ENCODE data around the gene SCD5.

Gene SCD5

GRCh38 chr4:82613121-82613520 is 185.5 kb downstream of the SCD5 start:
- WGBS, 2 experiments (ENCODE audit: insufficient coverage in 2 of 2): 86 to 91% methylated on average over 2 to 3 of the region's 3 CpGs
- no peaks in the 10 kb centered on the region for H3K4me1 ChIP-seq (ENCODE audit: control insufficient read depth, insufficient read depth, low read length, poor library complexity, severe bottlenecking)
- H3K27ac ChIP-seq (ENCODE audit: low read depth, low read length, severe bottlenecking): no peak overlapping the region
- no peak overlapping the region for H3K4me3 ChIP-seq (ENCODE audit: extremely low read depth, insufficient read depth, low read length, poor library complexity, severe bottlenecking)
- H3K36me3 ChIP-seq (ENCODE audit: control insufficient read depth, insufficient read depth, low read length): no peaks in the 10 kb centered on the region
- H3K9me3 ChIP-seq (ENCODE audit: control insufficient read depth, low read length): no peaks in the 10 kb centered on the region

GRCh38 chr4:82611982-82612381 is 186.6 kb downstream of the SCD5 start:
- Histone ChIP-seq H3K9me3 (ENCODE audit: control insufficient read depth, low read length) (no peaks in the 10 kb centered on the region), H3K4me1 (ENCODE audit: control insufficient read depth, insufficient read depth, low read length, poor library complexity, severe bottlenecking) (no peaks in the 10 kb centered on the region), H3K4me3 (ENCODE audit: extremely low read depth, insufficient read depth, low read length, poor library complexity, severe bottlenecking) (no peak overlapping the region), H3K27ac (ENCODE audit: low read depth, low read length, severe bottlenecking) (no peak overlapping the region), H3K36me3 (ENCODE audit: control insufficient read depth, insufficient read depth, low read length) (no peaks in the 10 kb centered on the region)
- 80% methylated on average over 5 of the region's 5 CpGs; no CpG with 5 or more reads in 1 of the 2 experiments for WGBS, 2 experiments (ENCODE audit: insufficient coverage in 2 of 2)

- WGBS, 2 experiments (ENCODE audit: insufficient coverage in 2 of 2): no CpG with 5 or more reads among the region's 4 CpGs
- Histone ChIP-seq H3K36me3 (ENCODE audit: control insufficient read depth, insufficient read depth, low read length) (no peaks in the 10 kb centered on the region), H3K9me3 (ENCODE audit: control insufficient read depth, low read length) (no peaks in the 10 kb centered on the region), H3K27ac (ENCODE audit: low read depth, low read length, severe bottlenecking) (no peak overlapping the region), H3K4me1 (ENCODE audit: control insufficient read depth, insufficient read depth, low read length, poor library complexity, severe bottlenecking) (no peaks in the 10 kb centered on the region), H3K4me3 (ENCODE audit: extremely low read depth, insufficient read depth, low read length, poor library complexity, severe bottlenecking) (no peak overlapping the region)
Observed at GRCh38 chr4:82611527-82611926, 187.1 kb downstream of the SCD5 start.

- Histone ChIP-seq H3K9me3 (ENCODE audit: control insufficient read depth, low read length) (no peaks in the 10 kb centered on the region), H3K4me3 (ENCODE audit: extremely low read depth, insufficient read depth, low read length, poor library complexity, severe bottlenecking) (no peak overlapping the region), H3K36me3 (ENCODE audit: control insufficient read depth, insufficient read depth, low read length) (no peaks in the 10 kb centered on the region), H3K4me1 (ENCODE audit: control insufficient read depth, insufficient read depth, low read length, poor library complexity, severe bottlenecking) (no peaks in the 10 kb centered on the region), H3K27ac (ENCODE audit: low read depth, low read length, severe bottlenecking) (no peak overlapping the region)
- 71 to 100% methylated on average over 1 of the region's 2 CpGs for WGBS, 2 experiments (ENCODE audit: insufficient coverage in 2 of 2)
Observed at GRCh38 chr4:82610041-82610440, 188.6 kb downstream of the SCD5 start.

- Histone ChIP-seq H3K36me3 (ENCODE audit: control insufficient read depth, insufficient read depth, low read length) (no peaks in the 10 kb centered on the region), H3K4me3 (ENCODE audit: extremely low read depth, insufficient read depth, low read length, poor library complexity, severe bottlenecking) (no peak overlapping the region), H3K4me1 (ENCODE audit: control insufficient read depth, insufficient read depth, low read length, poor library complexity, severe bottlenecking) (no peaks in the 10 kb centered on the region), H3K27ac (ENCODE audit: low read depth, low read length, severe bottlenecking) (no peak overlapping the region), H3K9me3 (ENCODE audit: control insufficient read depth, low read length) (no peaks in the 10 kb centered on the region)
- 91 to 92% methylated on average over 4 to 5 of the region's 7 CpGs for WGBS, 2 experiments (ENCODE audit: insufficient coverage in 2 of 2)
Observed at GRCh38 chr4:82606622-82607021, 192.0 kb downstream of the SCD5 start.

- no peak overlapping the region for H3K27ac ChIP-seq (ENCODE audit: low read depth, low read length, severe bottlenecking)
- H3K4me3 ChIP-seq (ENCODE audit: extremely low read depth, insufficient read depth, low read length, poor library complexity, severe bottlenecking): no peak overlapping the region
- 75 to 100% methylated on average over 1 of the region's 1 CpG for WGBS, 2 experiments (ENCODE audit: insufficient coverage in 2 of 2)
- H3K4me1 ChIP-seq (ENCODE audit: control insufficient read depth, insufficient read depth, low read length, poor library complexity, severe bottlenecking): no peaks in the 10 kb centered on the region
- H3K36me3 ChIP-seq (ENCODE audit: control insufficient read depth, insufficient read depth, low read length): no peaks in the 10 kb centered on the region
- no peaks in the 10 kb centered on the region for H3K9me3 ChIP-seq (ENCODE audit: control insufficient read depth, low read length)
Observed at GRCh38 chr4:82604522-82604921, 194.1 kb downstream of the SCD5 start.

- Histone ChIP-seq H3K27ac (ENCODE audit: low read depth, low read length, severe bottlenecking) (no peak overlapping the region), H3K36me3 (ENCODE audit: control insufficient read depth, insufficient read depth, low read length) (no peaks in the 10 kb centered on the region), H3K4me1 (ENCODE audit: control insufficient read depth, insufficient read depth, low read length, poor library complexity, severe bottlenecking) (no peaks in the 10 kb centered on the region), H3K9me3 (ENCODE audit: control insufficient read depth, low read length) (no peaks in the 10 kb centered on the region), H3K4me3 (ENCODE audit: extremely low read depth, insufficient read depth, low read length, poor library complexity, severe bottlenecking) (no peak overlapping the region)
- WGBS, 2 experiments (ENCODE audit: insufficient coverage in 2 of 2): 87% methylated on average over 4 to 5 of the region's 9 CpGs
Observed at GRCh38 chr4:82601242-82602015, 197.2 kb downstream of the SCD5 start.

GRCh38 chr4:82599336-82599735 is 199.3 kb downstream of the SCD5 start:
- WGBS, 2 experiments (ENCODE audit: insufficient coverage in 2 of 2): 69 to 80% methylated on average over 1 to 4 of the region's 4 CpGs
- no peak overlapping the region for H3K27ac ChIP-seq (ENCODE audit: low read depth, low read length, severe bottlenecking)
- no peaks in the 10 kb centered on the region for H3K4me1 ChIP-seq (ENCODE audit: control insufficient read depth, insufficient read depth, low read length, poor library complexity, severe bottlenecking)

GRCh38 chr4:82594456-82594855 is 204.1 kb downstream of the SCD5 start:
- Histone ChIP-seq H3K4me3 (ENCODE audit: extremely low read depth, insufficient read depth, low read length, poor library complexity, severe bottlenecking) (no peak overlapping the region), H3K27ac (ENCODE audit: low read depth, low read length, severe bottlenecking) (no peak overlapping the region), H3K4me1 (ENCODE audit: control insufficient read depth, insufficient read depth, low read length, poor library complexity, severe bottlenecking) (no peaks in the 10 kb centered on the region), H3K9me3 (ENCODE audit: control insufficient read depth, low read length) (no peaks in the 10 kb centered on the region), H3K36me3 (ENCODE audit: control insufficient read depth, insufficient read depth, low read length) (no peaks in the 10 kb centered on the region)
- 70 to 85% methylated on average over 2 of the region's 4 CpGs for WGBS, 2 experiments (ENCODE audit: insufficient coverage in 2 of 2)

More at GRCh38 chr4:82599336-82599735, 199.3 kb downstream of the SCD5 start:
- H3K4me3 ChIP-seq (ENCODE audit: extremely low read depth, insufficient read depth, low read length, poor library complexity, severe bottlenecking): no peak overlapping the region
- H3K9me3 ChIP-seq (ENCODE audit: control insufficient read depth, low read length): no peaks in the 10 kb centered on the region
- no peaks in the 10 kb centered on the region for H3K36me3 ChIP-seq (ENCODE audit: control insufficient read depth, insufficient read depth, low read length)

GRCh38 chr4:82593411-82593810 is 205.2 kb downstream of the SCD5 start:
- no peaks in the 10 kb centered on the region for H3K4me1 ChIP-seq (ENCODE audit: control insufficient read depth, insufficient read depth, low read length, poor library complexity, severe bottlenecking)
- H3K4me3 ChIP-seq (ENCODE audit: extremely low read depth, insufficient read depth, low read length, poor library complexity, severe bottlenecking): no peak overlapping the region
- 88% methylated on average over 3 to 4 of the region's 5 CpGs for WGBS, 2 experiments (ENCODE audit: insufficient coverage in 2 of 2)
- no peaks in the 10 kb centered on the region for H3K9me3 ChIP-seq (ENCODE audit: control insufficient read depth, low read length)
- no peak overlapping the region for H3K27ac ChIP-seq (ENCODE audit: low read depth, low read length, severe bottlenecking)
- H3K36me3 ChIP-seq (ENCODE audit: control insufficient read depth, insufficient read depth, low read length): no peaks in the 10 kb centered on the region

- Histone ChIP-seq H3K9me3 (ENCODE audit: control insufficient read depth, low read length) (no peaks in the 10 kb centered on the region), H3K4me3 (ENCODE audit: extremely low read depth, insufficient read depth, low read length, poor library complexity, severe bottlenecking) (no peak overlapping the region), H3K36me3 (ENCODE audit: control insufficient read depth, insufficient read depth, low read length) (no peaks in the 10 kb centered on the region), H3K27ac (ENCODE audit: low read depth, low read length, severe bottlenecking) (no peak overlapping the region), H3K4me1 (ENCODE audit: control insufficient read depth, insufficient read depth, low read length, poor library complexity, severe bottlenecking) (no peaks in the 10 kb centered on the region)
- 94% methylated on average over 2 of the region's 3 CpGs; no CpG with 5 or more reads in 1 of the 2 experiments for whole genome bisulfite sequencing, 2 experiments (ENCODE audit: insufficient coverage in 2 of 2)
Observed at GRCh38 chr4:82592639-82593038, 206.0 kb downstream of the SCD5 start.
